HCT116 (cell line): ENCODE results near the gene LZTR1. TPM values are rescaled to one million over a fixed set of nuclear protein-coding genes. Genes with fewer than 3 reads are reported as not detected.
"Not testable (repeated sequence)": the region's sequence is repeated elsewhere in the genome, so short reads cannot be mapped to it uniquely, and the experiment has no call there.

ENCODE experiments used
- ATAC-seq: fragments of 200-7000 bp; cut with Tn5 transposase; 2 replicates; pipeline ENCODE4 v1.9.1; 2020; ENCODE audit warnings: mild to moderate bottlenecking, moderate library complexity
- BruUV-seq: library from RNA; stranded (reverse); fragments of 400-500 nt; replicated peaks from 2 replicates; lab custom pipeline; 2021; lab: Mats Ljungman, UMichigan
- CTCF ChIA-PET: fragments of 300-600 bp; sonication (Branson Sonifier 250); formaldehyde crosslinking; loops from one replicate; lab custom pipeline; 2021; ENCODE audit warnings: antibody characterized with exemption; lab: Charles Lee
- POLR2A ChIA-PET: fragments of 300-600, 350-600 bp; sonication (Branson Sonifier 250); formaldehyde crosslinking; loops from one replicate; lab custom pipeline; 2021; ENCODE audit warnings: antibody characterized with exemption; lab: Charles Lee
- RAD21 ChIA-PET, 2 experiments: fragments of 300-600 bp; sonication (Branson Sonifier 250); formaldehyde crosslinking; loops; one replicate each; lab custom pipeline; 2023; ENCODE audit warnings: low total read pairs in 2 of 2; ENCODE audit not compliant: uncharacterized antibody in 2 of 2, unreplicated experiment in 2 of 2, low non-redundant PET in 1 of 2; lab: Charles Lee
- DNase-seq: peaks from one replicate; pipeline ENCODE4 v3.0.0-alpha.2; 2010; ENCODE audit warnings: low read depth, low spot score
- H2AFZ ChIP-seq: fragments of 200-600 bp; shearing (Covaris generic), sonication (generic); 2 replicates; pipeline ENCODE4 v1.6.1; 2017; ENCODE audit warnings: low read depth, mixed run types, mixed read lengths, antibody characterized with exemption, low read length; ENCODE audit not compliant: poor library complexity, severe bottlenecking
- H3K27ac ChIP-seq: 2 replicates; pipeline ENCODE4 v1.5.1; 2012; ENCODE audit warnings: low read depth, low read length
- H3K27me3 ChIP-seq: fragments of 200-600 bp; sonication (generic); 2 replicates; pipeline ENCODE4 v1.6.1; 2016; ENCODE audit warnings: mixed run types, low read length, mixed read lengths; ENCODE audit not compliant: insufficient read depth
- H3K36me3 ChIP-seq, 2 experiments: fragments of 200-500 bp in 1 of 2; fragments of 200-600 bp in 1 of 2; sonication (Bioruptor generic) in 1 of 2; sonication (generic) in 1 of 2; 2 replicates each; pipeline versions ENCODE4 v1.5.1 to v1.6.1; 2014 to 2016; ENCODE audit warnings: low read length in 2 of 2, inconsistent platforms in 1 of 2, mixed read lengths in 1 of 2, mixed run types in 1 of 2; ENCODE audit not compliant: insufficient read depth in 2 of 2, control insufficient read depth in 1 of 2
- H3K4me1 ChIP-seq, 2 experiments: fragments of 200-600 bp in 1 of 2; sonication (generic) in 1 of 2; 2 replicates each; pipeline versions ENCODE4 v1.5.1 to v1.6.1; 2012 to 2017; ENCODE audit warnings: low read length in 2 of 2, inconsistent platforms in 1 of 2, mild to moderate bottlenecking in 1 of 2, mixed read lengths in 1 of 2, mixed run types in 1 of 2, moderate library complexity in 1 of 2; ENCODE audit not compliant: insufficient read depth in 2 of 2, control insufficient read depth in 1 of 2
- H3K4me2 ChIP-seq: fragments of 200-600 bp; sonication (generic); 2 replicates; pipeline ENCODE4 v1.6.1; 2017; ENCODE audit warnings: mixed run types, low read length, mixed read lengths
- H3K4me3 ChIP-seq, 2 experiments: fragments of 200-600 bp in 1 of 2; sonication (generic) in 1 of 2; replicated peaks in 1 of 2; 2 replicates each; pipeline ENCODE4 v1.5.1; 2011 to 2016; ENCODE audit warnings: low read length in 2 of 2, control low read depth in 1 of 2, low read depth in 1 of 2, mild to moderate bottlenecking in 1 of 2, mixed read lengths in 1 of 2, mixed run types in 1 of 2
- H3K79me2 ChIP-seq: fragments of 200-600 bp; sonication (generic); 2 replicates; pipeline ENCODE4 v1.6.1; 2017; ENCODE audit warnings: mild to moderate bottlenecking, mixed run types, low read length, moderate library complexity, mixed read lengths; ENCODE audit not compliant: insufficient read depth
- H3K9ac ChIP-seq: fragments of 200-600 bp; sonication (generic); 2 replicates; pipeline ENCODE4 v1.6.1; 2016; ENCODE audit warnings: low read length, mixed read lengths
- H3K9me2 ChIP-seq: fragments of 200-600 bp; sonication (generic), shearing (Covaris generic); 2 replicates; pipeline ENCODE4 v1.6.1; 2017; ENCODE audit warnings: mixed run types, mild to moderate bottlenecking, moderate library complexity; ENCODE audit not compliant: insufficient read depth
- H3K9me3 ChIP-seq, 2 experiments: fragments of 200-500 bp in 1 of 2; fragments of 200-600 bp in 1 of 2; sonication (Bioruptor generic) in 1 of 2; sonication (generic) in 1 of 2; 2 replicates each; pipeline ENCODE4 v1.6.1; 2014 to 2017; ENCODE audit warnings: low read length in 2 of 2, mixed read lengths in 2 of 2, inconsistent platforms in 1 of 2, low read depth in 1 of 2, mild to moderate bottlenecking in 1 of 2, mixed run types in 1 of 2, moderate library complexity in 1 of 2; ENCODE audit not compliant: control insufficient read depth in 1 of 2, insufficient read depth in 1 of 2
- H4K20me1 ChIP-seq: fragments of 200-600 bp; sonication (generic), shearing (Covaris generic); 2 replicates; pipeline ENCODE4 v1.6.1; 2017; ENCODE audit warnings: mixed run types, mild to moderate bottlenecking, moderate library complexity; ENCODE audit not compliant: insufficient read depth
- CTCF ChIP-seq, 3 experiments: fragments of 200-600 bp in 1 of 3; sonication (generic) in 1 of 3; IDR thresholded peaks in 2 of 3; conservative IDR thresholded peaks in 1 of 3; 2 replicates each; pipeline ENCODE4 v1.5.1; 2012 to 2017; ENCODE audit warnings: low read depth in 2 of 3, low read length in 2 of 3, antibody characterized with exemption in 1 of 3, borderline replicate concordance in 1 of 3, control low read depth in 1 of 3, mild to moderate bottlenecking in 1 of 3, mixed read lengths in 1 of 3, mixed run types in 1 of 3, moderate library complexity in 1 of 3; ENCODE audit not compliant: insufficient read depth in 1 of 3
- EGR1 ChIP-seq: IDR thresholded peaks from 2 replicates; pipeline ENCODE4 v1.6.1; 2012; ENCODE audit warnings: low read depth
- EZH2 ChIP-seq: fragments of 200-600 bp; sonication (generic); IDR thresholded peaks from 2 replicates; pipeline ENCODE4 v1.6.1; 2017; ENCODE audit warnings: antibody characterized with exemption, mixed run types
- JUND ChIP-seq: IDR thresholded peaks from 2 replicates; pipeline ENCODE4 v1.6.1; 2012
- POLR2AphosphoS5 ChIP-seq: IDR thresholded peaks from 2 replicates; pipeline ENCODE4 v1.6.1; 2011; ENCODE audit warnings: mild to moderate bottlenecking, low read depth, low read length, moderate library complexity
- RAD21 ChIP-seq: IDR thresholded peaks from 2 replicates; pipeline ENCODE4 v1.6.1; 2012; ENCODE audit warnings: low read depth, mild to moderate bottlenecking
- SIN3A ChIP-seq: IDR thresholded peaks from 2 replicates; pipeline ENCODE4 v1.6.1; 2012; ENCODE audit warnings: low read depth
- YY1 ChIP-seq: IDR thresholded peaks from 2 replicates; pipeline ENCODE4 v1.6.1; 2011; ENCODE audit warnings: low read length, low read depth, moderate library complexity, mild to moderate bottlenecking; ENCODE audit not compliant: insufficient replicate concordance; ENCODE audit errors: extremely low read depth
- ZFX ChIP-seq: fragments of 450-650 bp; IDR thresholded peaks from 2 replicates; pipeline ENCODE4 v1.6.1; 2017
- intact Hi-C: fragments of 100-400 bp; cut with micrococcal nuclease; formaldehyde crosslinking; loops from 2 replicates; pipeline ENCODE4 v1.10.0; 2022
- total RNA-seq: library from RNA; stranded (reverse); gene quantifications from one replicate; pipeline ENCODE4 v1.2.1, GENCODE V29; 2021; ENCODE audit not compliant: unreplicated experiment

Gene LZTR1
- total RNA-seq, 1 experiment from 2014 or later: 56.5 TPM

DNA sequence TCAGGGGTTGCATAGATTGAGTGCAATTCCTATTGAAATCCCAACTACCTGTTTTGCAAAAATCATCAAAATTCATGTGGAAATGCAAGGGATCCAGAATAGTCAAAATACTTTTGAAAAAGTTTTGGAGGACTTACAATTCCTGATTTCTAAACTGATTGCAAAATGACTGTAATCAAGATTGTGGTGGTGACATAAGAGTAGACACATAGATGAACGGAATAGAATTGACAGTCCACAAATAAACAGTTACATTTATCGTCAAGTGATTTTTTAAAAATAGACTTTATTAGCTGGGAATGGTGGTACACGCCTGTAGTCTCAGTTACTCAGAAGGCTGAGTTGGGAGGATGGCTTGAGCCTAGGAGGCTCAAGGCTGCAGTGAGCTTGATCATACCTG, 52.9 kb downstream of the LZTR1 start:
- Histone ChIP-seq H3K79me2 (no peaks in the 10 kb centered on the region), H3K36me3 (no peaks in the 10 kb centered on the region), H3K27ac (no peak overlapping the region), H3K9me2 (no peaks in the 10 kb centered on the region), H3K4me1 (no peaks in the 10 kb centered on the region), H4K20me1 (no peaks in the 10 kb centered on the region), H3K9me3 (no peaks in the 10 kb centered on the region), H3K4me2 (no peak overlapping the region)
- ChIA-PET RAD21 (no interaction called here), CTCF (no interaction called here)
- intact Hi-C loops: no loop called here
- no peak for DNase-seq
- BruUV-seq: no TSS peak
- no peak for TF ChIP-seq EGR1
- TF ChIP-seq RAD21: no peak
- no peak for TF ChIP-seq YY1
- no peak for TF ChIP-seq EZH2
- TF ChIP-seq CTCF (IDR thresholded peaks at IDR 0.05 in 2 of 3, conservative IDR thresholded peaks at IDR 0.05 in 1 of 3; ENCODE audit: borderline replicate concordance in 1 of 3, insufficient read depth in 1 of 3, low read depth in 2 of 3, low read length in 2 of 3): no peak
- TF ChIP-seq SIN3A: no peak
- no peak for TF ChIP-seq ZFX
- TF ChIP-seq, all 23 proteins: peak for 0
- no peak for ATAC-seq
- POLR2A ChIA-PET: no interaction called here
- Histone ChIP-seq H3K4me3 (no peak overlapping the region), H2AFZ (no peak overlapping the region), H3K27me3 (no peaks in the 10 kb centered on the region), H3K9ac (no peak overlapping the region)

DNA sequence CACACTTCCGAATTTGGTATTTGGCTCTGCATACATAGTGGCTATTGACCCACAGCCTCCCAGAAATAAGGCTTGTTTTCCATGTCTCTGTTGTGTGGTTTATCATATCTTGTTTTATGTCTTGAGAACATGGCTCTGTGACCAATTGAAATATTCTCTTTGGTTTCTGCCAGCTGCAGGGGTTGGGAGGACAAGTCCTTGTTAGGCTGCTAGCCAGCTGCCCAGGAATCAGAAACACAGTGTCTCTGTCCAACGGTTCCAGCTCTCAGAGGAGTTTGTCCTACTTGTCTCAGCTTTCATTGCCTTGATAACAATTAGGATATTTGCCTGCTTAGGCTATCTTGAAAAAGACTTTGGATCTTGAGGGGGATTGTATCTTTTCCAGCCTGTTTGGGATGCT, 56.3 kb downstream of the LZTR1 start:
- no peak for TF ChIP-seq POLR2AphosphoS5
- TF ChIP-seq CTCF (IDR thresholded peaks at IDR 0.05 in 2 of 3, conservative IDR thresholded peaks at IDR 0.05 in 1 of 3; ENCODE audit: borderline replicate concordance in 1 of 3, insufficient read depth in 1 of 3, low read depth in 2 of 3, low read length in 2 of 3): no peak
- TF ChIP-seq JUND: no peak
- Histone ChIP-seq H3K4me2 (no peak overlapping the region), H2AFZ (no peak overlapping the region), H3K9me2 (no peaks in the 10 kb centered on the region), H3K27ac (no peak overlapping the region), H3K36me3 (no peaks in the 10 kb centered on the region), H3K9ac (no peak overlapping the region), H3K9me3 (no peaks in the 10 kb centered on the region), H4K20me1 (no peaks in the 10 kb centered on the region), H3K4me3 (no peak overlapping the region), H3K27me3 (no peaks in the 10 kb centered on the region), H3K4me1 (peaks cover 0 to 12% of the 10 kb centered on the region in 2 experiments; a peak in 2 of 4 replicates), H3K79me2 (no peaks in the 10 kb centered on the region)
- CTCF ChIA-PET: no interaction called here
- ATAC-seq: no peak
- intact Hi-C loops: no loop called here
- POLR2A ChIA-PET: no interaction called here
- BruUV-seq: no TSS peak
- DNase-seq: no peak
- RAD21 ChIA-PET: interaction anchor here in 1 of 2 experiments (0.7 kb wide), 1 partner anchor 63 kb away, joined by 3 read pairs; no protein-coding TSS in a partner anchor

GRCh38 chr22:21039158-21039557, 57.1 kb downstream of the LZTR1 start:
- H4K20me1 ChIP-seq, H3K27me3 ChIP-seq, POLR2A ChIA-PET, H3K27ac ChIP-seq, H3K9me3 ChIP-seq, H3K9me2 ChIP-seq, BruUV-seq, intact Hi-C loops, H3K4me3 ChIP-seq, H3K4me2 ChIP-seq, H3K79me2 ChIP-seq, ATAC-seq, H3K9ac ChIP-seq, RAD21 ChIA-PET, H2AFZ ChIP-seq, DNase-seq, H3K36me3 ChIP-seq: not testable (repeated sequence)
- CTCF ChIA-PET: interaction anchor here (0.7 kb wide), 1 partner anchor 18 kb away, joined by 3 read pairs; no protein-coding TSS in a partner anchor
- peaks cover 0 to 17% of the 10 kb centered on the region in 2 experiments; a peak in 2 of 4 replicates for H3K4me1 ChIP-seq
